ENCODE data around the gene TAGLN. TPM values are rescaled to one million over a fixed set of nuclear protein-coding genes. Genes with fewer than 3 reads are reported as not detected.

Gene TAGLN
- total RNA-seq, 2 donors from 2014 or later = 228 to 412 TPM

GRCh38 chr11:117212697-117213355 is 13.7 kb downstream of the TAGLN start:
- DNase-seq = no peak
- Histone ChIP-seq H3K36me3 (ENCODE audit: control insufficient read depth, insufficient read depth, low read length) (peaks cover 28% of the 10 kb centered on the region), H3K27ac (ENCODE audit: low read depth, low read length) (no peak overlapping the region), H3K9me3 (ENCODE audit: control insufficient read depth, low read length) (no peaks in the 10 kb centered on the region), H3K27me3 (ENCODE audit: control insufficient read depth, insufficient read depth, low read length, poor library complexity, severe bottlenecking) (no peaks in the 10 kb centered on the region), H3K9ac (ENCODE audit: extremely low read depth, low read length, poor library complexity, severe bottlenecking) (no peak overlapping the region), H3K4me1 (ENCODE audit: control insufficient read depth, insufficient read depth, low read length) (no peaks in the 10 kb centered on the region), H3K4me3 (ENCODE audit: low read length) (no peak overlapping the region)
- no peak overlapping the region for H3K27ac Mint-ChIP-seq
- peaks cover 47% of the 10 kb centered on the region for H3K36me3 Mint-ChIP-seq (ENCODE audit: low read depth)
- no peak overlapping the region for H3K4me3 Mint-ChIP-seq
- H3K27me3 Mint-ChIP-seq (ENCODE audit: insufficient read depth) = no peaks in the 10 kb centered on the region
- peaks cover 5% of the 10 kb centered on the region for H3K4me1 Mint-ChIP-seq
- TF ChIP-seq, protein P1, sequence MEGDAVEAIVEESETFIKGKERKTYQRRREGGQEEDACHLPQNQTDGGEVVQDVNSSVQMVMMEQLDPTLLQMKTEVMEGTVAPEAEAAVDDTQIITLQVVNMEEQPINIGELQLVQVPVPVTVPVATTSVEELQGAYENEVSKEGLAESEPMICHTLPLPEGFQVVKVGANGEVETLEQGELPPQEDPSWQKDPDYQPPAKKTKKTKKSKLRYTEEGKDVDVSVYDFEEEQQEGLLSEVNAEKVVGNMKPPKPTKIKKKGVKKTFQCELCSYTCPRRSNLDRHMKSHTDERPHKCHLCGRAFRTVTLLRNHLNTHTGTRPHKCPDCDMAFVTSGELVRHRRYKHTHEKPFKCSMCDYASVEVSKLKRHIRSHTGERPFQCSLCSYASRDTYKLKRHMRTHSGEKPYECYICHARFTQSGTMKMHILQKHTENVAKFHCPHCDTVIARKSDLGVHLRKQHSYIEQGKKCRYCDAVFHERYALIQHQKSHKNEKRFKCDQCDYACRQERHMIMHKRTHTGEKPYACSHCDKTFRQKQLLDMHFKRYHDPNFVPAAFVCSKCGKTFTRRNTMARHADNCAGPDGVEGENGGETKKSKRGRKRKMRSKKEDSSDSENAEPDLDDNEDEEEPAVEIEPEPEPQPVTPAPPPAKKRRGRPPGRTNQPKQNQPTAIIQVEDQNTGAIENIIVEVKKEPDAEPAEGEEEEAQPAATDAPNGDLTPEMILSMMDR (conservative IDR thresholded peaks at IDR 0.05) = no peak
- WGBS, 2 experiments (ENCODE audit: insufficient coverage in 1 of 2, insufficient read length in 1 of 2) = 90 to 97% methylated on average over 5 to 11 of the region's 11 CpGs
- H3K9me3 Mint-ChIP-seq = no peaks in the 10 kb centered on the region

GRCh38 chr11:117214404-117215110 is 15.4 kb downstream of the TAGLN start:
- Histone ChIP-seq H3K36me3 (ENCODE audit: control insufficient read depth, insufficient read depth, low read length) (peaks cover 45% of the 10 kb centered on the region), H3K4me1 (ENCODE audit: control insufficient read depth, insufficient read depth, low read length) (no peaks in the 10 kb centered on the region), H3K27me3 (ENCODE audit: control insufficient read depth, insufficient read depth, low read length, poor library complexity, severe bottlenecking) (no peaks in the 10 kb centered on the region), H3K4me3 (ENCODE audit: low read length) (no peak overlapping the region), H3K9ac (ENCODE audit: extremely low read depth, low read length, poor library complexity, severe bottlenecking) (no peak overlapping the region), H3K27ac (ENCODE audit: low read depth, low read length) (peak overlapping the region; percentile 66), H3K9me3 (ENCODE audit: control insufficient read depth, low read length) (no peaks in the 10 kb centered on the region)
- peaks cover 4% of the 10 kb centered on the region for H3K4me1 Mint-ChIP-seq
- no peaks in the 10 kb centered on the region for H3K27me3 Mint-ChIP-seq (ENCODE audit: insufficient read depth)
- no peaks in the 10 kb centered on the region for H3K9me3 Mint-ChIP-seq
- TF ChIP-seq, protein P1 (conservative IDR thresholded peaks at IDR 0.05) = no peak
- H3K27ac Mint-ChIP-seq = no peak overlapping the region
- H3K36me3 Mint-ChIP-seq (ENCODE audit: low read depth) = peaks cover 61% of the 10 kb centered on the region
- 80 to 85% methylated on average over 5 to 7 of the region's 7 CpGs for WGBS, 2 experiments (ENCODE audit: insufficient coverage in 1 of 2, insufficient read length in 1 of 2)
- DNase-seq = no peak
- no peak overlapping the region for H3K4me3 Mint-ChIP-seq

DNA sequence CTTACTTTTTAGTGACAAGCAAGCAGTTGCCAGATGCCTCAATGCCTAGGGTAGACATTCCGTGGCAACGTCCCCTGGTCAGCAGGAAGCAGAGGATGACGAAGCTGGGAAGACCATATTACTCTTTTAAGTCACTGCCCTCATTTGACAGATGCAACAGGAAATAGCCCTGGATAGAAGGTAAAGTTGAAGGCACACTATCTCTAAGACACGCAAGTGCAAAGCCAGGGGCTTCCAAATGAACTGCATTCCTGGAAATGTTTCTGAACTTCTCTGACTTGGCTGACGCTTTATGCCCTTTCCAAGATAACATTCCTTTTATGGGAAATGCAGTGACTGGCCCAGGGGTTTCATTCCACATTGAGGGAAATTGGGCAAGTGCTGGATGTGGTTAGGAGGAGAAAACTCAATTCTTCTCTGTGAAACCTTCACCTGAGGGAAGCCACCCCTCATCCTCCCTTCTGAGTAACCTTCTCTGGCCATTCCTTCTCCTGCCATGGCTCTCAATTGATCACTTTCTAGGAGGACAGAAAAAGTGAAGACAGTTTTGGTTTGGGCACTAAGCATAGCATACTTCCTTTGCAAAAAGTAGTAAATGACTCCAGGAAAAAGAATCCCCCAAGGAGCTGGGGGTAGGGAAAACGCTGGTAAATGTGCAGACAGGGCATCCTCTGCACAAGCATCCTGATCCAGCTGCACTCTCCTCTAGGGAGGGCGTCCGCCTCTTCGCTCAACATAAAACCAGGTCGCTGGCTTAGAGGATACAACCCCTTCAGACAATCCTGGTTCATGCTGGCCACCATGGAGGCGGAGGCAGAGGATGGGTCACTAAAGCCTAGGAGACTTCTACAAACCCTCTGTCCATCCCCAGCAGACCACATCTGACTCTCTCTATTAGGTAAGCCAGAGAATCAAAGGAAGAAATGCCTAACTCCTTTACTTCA is 18.2 kb downstream of the TAGLN start:
- TF ChIP-seq, protein P1 (conservative IDR thresholded peaks at IDR 0.05) = no peak
- WGBS, 2 experiments (ENCODE audit: insufficient coverage in 1 of 2, insufficient read length in 1 of 2) = 93 to 97% methylated on average over 11 of the region's 11 CpGs
- Mint-ChIP-seq H3K9me3 (no peaks in the 10 kb centered on the region), H3K36me3 (ENCODE audit: low read depth) (peaks cover 55% of the 10 kb centered on the region), H3K4me1 (peaks cover 2% of the 10 kb centered on the region), H3K4me3 (no peak overlapping the region), H3K27ac (no peak overlapping the region), H3K27me3 (ENCODE audit: insufficient read depth) (no peaks in the 10 kb centered on the region)
- H3K9ac ChIP-seq (ENCODE audit: extremely low read depth, low read length, poor library complexity, severe bottlenecking) = no peak overlapping the region
- no peak overlapping the region for H3K4me3 ChIP-seq (ENCODE audit: low read length)
- no peaks in the 10 kb centered on the region for H3K27me3 ChIP-seq (ENCODE audit: control insufficient read depth, insufficient read depth, low read length, poor library complexity, severe bottlenecking)
- no peak overlapping the region for H3K27ac ChIP-seq (ENCODE audit: low read depth, low read length)
- peaks cover 64% of the 10 kb centered on the region for H3K36me3 ChIP-seq (ENCODE audit: control insufficient read depth, insufficient read depth, low read length)
- no peak for DNase-seq
- no peaks in the 10 kb centered on the region for H3K9me3 ChIP-seq (ENCODE audit: control insufficient read depth, low read length)
- H3K4me1 ChIP-seq (ENCODE audit: control insufficient read depth, insufficient read depth, low read length) = no peaks in the 10 kb centered on the region
